ENCODE results near the gene GNA12.

DNA sequence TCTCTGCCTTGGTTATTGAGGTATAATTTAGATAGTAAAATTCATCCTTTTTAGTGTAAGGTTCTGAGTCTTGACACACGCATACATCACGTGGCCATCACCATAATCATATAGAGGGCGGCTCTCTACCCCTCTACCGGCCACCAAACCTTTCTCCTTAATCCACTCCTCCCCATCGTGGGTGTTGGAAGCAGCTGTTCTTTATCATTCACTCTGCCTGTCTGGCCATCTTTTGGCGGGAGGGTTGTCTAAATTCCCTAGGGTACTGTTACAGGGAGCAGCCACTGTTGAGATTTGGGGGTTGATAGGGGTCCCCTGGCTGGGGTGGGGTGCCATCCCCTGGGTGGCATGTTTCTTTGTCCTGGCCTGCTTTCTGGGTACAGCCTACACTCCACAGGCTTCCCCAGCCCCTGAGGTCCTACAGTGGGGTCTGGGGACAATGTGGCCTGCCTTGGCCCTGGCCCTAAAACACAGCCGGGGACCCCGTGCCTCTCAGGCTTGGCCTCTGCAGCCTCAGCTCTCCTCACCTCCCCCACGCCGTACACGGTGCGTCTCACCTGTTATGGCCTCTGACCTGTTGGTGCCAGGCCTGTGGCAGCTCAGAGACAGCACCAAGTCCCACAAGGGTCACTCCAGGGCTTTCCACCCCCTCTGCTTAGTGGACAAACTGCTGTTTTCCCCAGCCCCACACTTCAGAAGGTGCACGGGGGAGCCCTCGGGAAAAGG, 138.6 kb downstream of the GNA12 start:
- TF ChIP-seq POLR2AphosphoS5 (IDR thresholded peaks at IDR 0.05; ENCODE audit: low read depth, low read length) (no peak), SIN3A (IDR thresholded peaks at IDR 0.05; ENCODE audit: borderline replicate concordance, insufficient read depth, low read length) (no peak)

Data from PFSK-1 (cell line).